Measurements from ENCODE around the gene AK2.

The AK2 gene

GRCh38 chr1:33005838-33006421 lies 30.8 kb downstream of the AK2 start:
- TF ChIP-seq NFIC (IDR thresholded peaks at IDR 0.05) (no peak), ZBTB7A (IDR thresholded peaks at IDR 0.05; ENCODE audit: low read depth) (no peak), CREB1 (IDR thresholded peaks at IDR 0.05; ENCODE audit: low read depth) (no peak), REST (IDR thresholded peaks at IDR 0.05; ENCODE audit: low read depth) (no peak), TAF1 (IDR thresholded peaks at IDR 0.05; ENCODE audit: low read depth) (no peak), EGR1 (IDR thresholded peaks at IDR 0.05) (no peak), YY1 (IDR thresholded peaks at IDR 0.05; ENCODE audit: low read depth) (no peak), TEAD4 (IDR thresholded peaks at IDR 0.05) (no peak), MAX (IDR thresholded peaks at IDR 0.05) (no peak), USF1 (IDR thresholded peaks at IDR 0.05) (no peak), EP300 (IDR thresholded peaks at IDR 0.05; ENCODE audit: borderline replicate concordance) (no peak), FOXM1 (IDR thresholded peaks at IDR 0.05; ENCODE audit: borderline replicate concordance, low read depth) (no peak), CEBPB (IDR thresholded peaks at IDR 0.05) (no peak)

- no peak for TF ChIP-seq TAF1 (IDR thresholded peaks at IDR 0.05; ENCODE audit: low read depth)
- no peak for TF ChIP-seq CREB1 (IDR thresholded peaks at IDR 0.05; ENCODE audit: low read depth)
- TF ChIP-seq EP300 (IDR thresholded peaks at IDR 0.05; ENCODE audit: borderline replicate concordance), result no peak
- TF ChIP-seq FOXM1 (IDR thresholded peaks at IDR 0.05; ENCODE audit: borderline replicate concordance, low read depth), result no peak
- no peak for TF ChIP-seq EGR1 (IDR thresholded peaks at IDR 0.05)
- TF ChIP-seq TCF12 (IDR thresholded peaks at IDR 0.05; ENCODE audit: low read depth), result no peak
- TF ChIP-seq ZBTB7A (IDR thresholded peaks at IDR 0.05; ENCODE audit: low read depth), result no peak
- no peak for TF ChIP-seq MAX (IDR thresholded peaks at IDR 0.05)
- TF ChIP-seq TEAD4 (IDR thresholded peaks at IDR 0.05), result no peak
- TF ChIP-seq CEBPB (IDR thresholded peaks at IDR 0.05), result no peak
- no peak for TF ChIP-seq REST (IDR thresholded peaks at IDR 0.05; ENCODE audit: low read depth)
- no peak for TF ChIP-seq RAD21 (IDR thresholded peaks at IDR 0.05; ENCODE audit: low read depth)
- TF ChIP-seq USF1 (IDR thresholded peaks at IDR 0.05), result no peak
- no peak for TF ChIP-seq NFIC (IDR thresholded peaks at IDR 0.05)
- TF ChIP-seq YY1 (IDR thresholded peaks at IDR 0.05; ENCODE audit: low read depth), result no peak
Measured at GRCh38 chr1:33005117-33005837, 31.4 kb downstream of the AK2 start.

- TF ChIP-seq ZBTB7A (IDR thresholded peaks at IDR 0.05; ENCODE audit: low read depth), result no peak
- TF ChIP-seq EGR1 (IDR thresholded peaks at IDR 0.05), result no peak
- TF ChIP-seq RAD21 (IDR thresholded peaks at IDR 0.05; ENCODE audit: low read depth), result no peak
- TF ChIP-seq NFIC (IDR thresholded peaks at IDR 0.05), result no peak
- no peak for TF ChIP-seq YY1 (IDR thresholded peaks at IDR 0.05; ENCODE audit: low read depth)
- TF ChIP-seq TEAD4 (IDR thresholded peaks at IDR 0.05), result no peak
- no peak for TF ChIP-seq TAF1 (IDR thresholded peaks at IDR 0.05; ENCODE audit: low read depth)
- TF ChIP-seq TCF12 (IDR thresholded peaks at IDR 0.05; ENCODE audit: low read depth), result no peak
- TF ChIP-seq EP300 (IDR thresholded peaks at IDR 0.05; ENCODE audit: borderline replicate concordance), result no peak
- TF ChIP-seq CEBPB (IDR thresholded peaks at IDR 0.05), result no peak
- TF ChIP-seq FOXM1 (IDR thresholded peaks at IDR 0.05; ENCODE audit: borderline replicate concordance, low read depth), result no peak
- no peak for TF ChIP-seq MAX (IDR thresholded peaks at IDR 0.05)
- no peak for TF ChIP-seq CREB1 (IDR thresholded peaks at IDR 0.05; ENCODE audit: low read depth)
- TF ChIP-seq REST (IDR thresholded peaks at IDR 0.05; ENCODE audit: low read depth), result no peak
Measured at GRCh38 chr1:33004613-33005012, 32.1 kb downstream of the AK2 start.

All from Ishikawa (cell line).